Stimulated activated CD4-positive, alpha-beta T cell treated with anti-CD3 and anti-CD28 coated beads, TNF-alpha, amount 100 ng/mL, for 24 hours (primary cell): ENCODE data around the gene NINJ1.

Experiments used
- DNase-seq, 3 experiments: peaks; one replicate each; pipeline ENCODE4 v3.0.0-alpha.2; 2020; ENCODE audit warnings: low read depth in 3 of 3

Gene NINJ1, protein sequence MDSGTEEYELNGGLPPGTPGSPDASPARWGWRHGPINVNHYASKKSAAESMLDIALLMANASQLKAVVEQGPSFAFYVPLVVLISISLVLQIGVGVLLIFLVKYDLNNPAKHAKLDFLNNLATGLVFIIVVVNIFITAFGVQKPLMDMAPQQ

DNA sequence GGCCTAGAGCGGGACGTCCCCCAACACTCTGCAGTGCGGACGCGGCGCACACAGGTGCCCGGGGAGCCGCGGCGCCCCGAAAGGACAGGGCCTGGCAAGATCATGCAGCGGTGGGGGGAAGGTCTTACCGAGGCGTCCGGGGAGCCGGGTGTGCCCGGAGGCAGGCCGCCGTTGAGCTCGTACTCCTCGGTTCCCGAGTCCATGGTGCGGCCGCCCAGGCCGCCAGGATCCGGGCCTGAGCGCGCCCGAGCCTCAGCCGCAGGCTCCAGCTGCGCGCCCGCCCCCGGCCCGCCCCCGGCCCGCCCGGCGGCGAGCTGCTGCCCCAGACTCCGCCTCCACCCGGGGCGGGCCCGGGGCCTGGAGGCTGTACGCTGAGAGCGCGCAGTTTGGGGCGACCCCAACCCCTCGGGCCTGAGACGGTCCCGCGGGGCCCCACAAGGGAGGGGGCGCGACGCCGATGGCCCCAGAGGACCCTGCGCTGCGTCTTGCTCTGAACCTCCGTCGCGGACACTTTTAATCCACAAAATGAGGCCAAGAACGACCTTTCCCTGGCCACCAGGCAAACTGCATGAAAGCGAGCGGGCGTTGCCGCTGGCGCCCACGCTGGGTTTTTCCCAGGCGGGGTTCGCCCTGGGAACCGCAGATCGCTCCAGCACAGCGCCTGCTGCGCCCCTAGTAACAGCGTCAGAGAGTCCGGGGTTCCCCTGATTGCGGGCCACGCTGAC, at the start of gene NINJ1:
NINJ1 (minus strand) TSS at position 237 of the 725 bp plus-strand sequence; CDS start at position 203, 34 bp downstream.
- DNase-seq = peak; percentile 75 to 89 (median 77)

DNA sequence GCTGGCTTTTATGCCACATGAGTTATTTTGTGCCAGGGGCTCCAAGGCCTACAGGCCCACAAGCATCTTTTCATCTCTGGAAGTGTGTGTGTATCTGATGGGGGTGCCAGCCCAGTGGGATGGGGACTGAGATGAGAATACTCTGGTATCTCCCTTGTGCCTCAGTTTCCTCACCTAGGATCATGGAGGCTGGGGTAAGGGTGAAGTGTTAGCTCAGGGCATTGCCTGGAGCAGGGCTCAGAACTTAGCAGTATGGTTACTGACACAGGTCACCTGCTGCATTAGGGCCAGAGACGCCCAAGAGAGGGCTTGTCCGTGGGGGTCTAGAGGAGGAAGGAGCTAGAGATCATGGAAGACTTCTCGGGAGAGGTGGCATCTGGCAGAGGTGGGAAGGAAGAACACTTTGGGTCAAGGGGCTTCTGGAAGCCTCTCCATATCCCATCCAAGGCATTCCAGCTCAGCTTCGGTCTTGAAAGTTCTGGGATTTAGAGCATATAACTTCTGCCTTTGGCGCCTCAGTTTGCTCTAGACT, 49.1 kb upstream of the NINJ1 start:
- no peak for DNase-seq

DNA sequence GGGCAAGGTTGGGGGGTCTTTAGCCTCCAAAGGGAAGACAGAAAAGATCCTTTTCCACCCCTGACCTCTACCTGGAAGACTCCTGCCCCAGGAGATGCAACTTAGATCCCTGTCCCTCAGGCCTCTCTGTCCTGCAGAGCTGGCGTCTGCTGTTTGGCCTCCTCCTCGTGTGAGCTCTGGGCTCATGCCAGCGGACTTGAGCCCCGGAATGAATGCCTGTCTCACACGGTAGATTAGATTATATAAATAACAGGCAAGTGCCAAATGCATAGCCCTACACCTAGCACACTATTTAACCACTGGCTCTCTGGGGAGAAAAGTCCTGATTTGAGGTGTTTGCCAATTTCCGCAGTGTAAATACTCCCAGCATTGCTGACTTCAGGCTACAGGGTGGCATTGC, 48.5 kb upstream of the NINJ1 start:
- DNase-seq = no peak

DNA sequence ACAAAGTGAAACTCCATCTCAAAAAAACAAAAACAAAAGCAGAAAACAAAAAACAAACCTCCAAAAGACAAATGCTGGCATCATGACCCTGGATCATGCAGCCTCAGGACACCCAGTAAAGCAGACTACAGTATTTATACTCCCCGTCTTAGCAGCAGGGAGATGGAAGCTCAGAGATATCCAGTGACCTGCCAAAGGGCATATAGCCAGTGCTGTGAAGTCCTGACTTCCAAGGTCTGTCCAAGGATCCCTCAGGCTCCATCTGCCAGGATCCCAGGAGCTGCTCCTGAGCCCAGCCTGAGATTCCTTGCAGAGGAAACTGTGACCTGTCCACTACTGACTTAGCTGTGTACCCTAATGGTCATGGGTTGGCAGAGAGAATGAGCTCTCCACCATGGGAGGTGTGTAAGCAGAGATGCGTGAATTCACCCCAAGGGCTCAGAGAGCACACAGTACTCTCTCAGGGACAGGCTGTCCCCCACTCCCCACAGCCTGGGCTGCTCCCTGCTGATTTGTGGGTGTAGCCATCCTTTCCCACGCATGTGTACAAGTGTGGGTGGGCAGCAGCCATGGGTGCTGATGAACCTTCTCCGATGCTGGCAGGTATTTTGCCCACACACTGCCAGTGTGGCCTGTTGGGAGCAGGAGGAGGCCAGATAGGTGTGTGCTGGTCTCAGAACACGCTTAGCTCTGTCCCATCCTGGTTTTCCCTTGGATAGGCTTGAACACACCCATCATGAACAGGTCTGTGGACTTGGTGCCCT, 47.8 kb upstream of the NINJ1 start:
- no peak for DNase-seq

DNA sequence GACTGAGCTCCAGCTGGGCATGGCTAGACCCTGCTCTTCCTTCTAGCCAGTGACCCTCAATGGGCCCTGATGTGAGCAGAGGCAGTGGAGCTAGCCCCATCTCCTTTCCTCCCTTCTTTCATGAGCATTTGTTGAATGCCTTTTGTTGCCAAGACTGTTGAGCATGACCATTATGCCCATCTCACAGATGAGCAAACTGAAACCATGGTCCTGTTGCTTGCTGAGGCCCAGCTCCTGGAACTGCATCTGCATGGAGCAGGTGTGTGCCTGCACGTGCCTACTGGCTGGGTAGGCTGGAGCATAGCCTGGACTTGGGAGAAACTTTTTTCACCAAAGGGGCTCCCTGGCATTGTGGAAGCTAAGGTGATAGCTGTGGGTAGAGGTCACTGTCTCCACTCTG, 46.9 kb upstream of the NINJ1 start:
- DNase-seq = no peak

DNA sequence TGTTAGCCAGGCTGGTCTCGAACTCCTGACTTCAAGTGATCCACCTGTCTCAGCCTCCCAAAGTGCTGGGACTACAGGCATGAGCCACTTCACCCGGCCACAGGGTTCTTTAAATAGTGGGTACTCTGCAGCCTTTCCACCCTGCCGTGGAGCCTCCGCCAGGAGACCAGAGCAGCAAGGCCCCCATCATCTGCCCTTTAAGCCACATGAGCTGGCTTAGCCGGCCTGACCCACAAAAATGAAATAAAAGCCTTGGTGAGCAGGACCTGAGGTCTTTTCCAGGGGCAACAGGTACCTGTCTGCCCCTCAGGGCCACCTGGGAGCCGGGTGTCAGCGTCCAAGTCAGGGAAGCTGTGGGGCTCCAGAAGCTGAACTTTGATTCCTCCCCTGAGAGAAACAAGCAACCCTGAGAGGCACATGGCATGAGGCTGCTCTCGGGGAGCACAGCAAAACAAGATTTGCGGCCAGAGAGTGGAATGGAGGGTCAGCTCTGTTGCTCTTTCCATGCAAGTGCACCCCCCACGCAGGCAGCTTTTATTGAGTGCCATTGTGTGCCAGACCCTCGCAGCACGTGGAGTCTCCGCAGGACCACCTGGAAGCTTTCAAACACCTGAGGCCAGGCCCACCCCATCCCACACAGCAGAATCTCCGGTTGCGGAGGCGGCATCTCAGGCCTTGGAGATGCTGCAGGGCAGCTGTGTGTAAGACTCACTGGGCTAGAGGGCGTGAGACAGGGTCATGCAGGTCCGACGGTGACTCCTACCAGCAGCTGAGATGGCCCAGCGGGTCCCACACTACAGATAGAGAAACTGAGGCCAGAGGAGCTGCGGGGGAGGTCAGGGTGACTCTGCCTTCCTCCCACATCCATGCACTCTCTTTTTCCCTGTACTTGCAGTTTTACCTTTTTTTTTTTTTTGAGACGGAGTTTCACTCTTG, 45.1 kb upstream of the NINJ1 start:
- no peak for DNase-seq

DNA sequence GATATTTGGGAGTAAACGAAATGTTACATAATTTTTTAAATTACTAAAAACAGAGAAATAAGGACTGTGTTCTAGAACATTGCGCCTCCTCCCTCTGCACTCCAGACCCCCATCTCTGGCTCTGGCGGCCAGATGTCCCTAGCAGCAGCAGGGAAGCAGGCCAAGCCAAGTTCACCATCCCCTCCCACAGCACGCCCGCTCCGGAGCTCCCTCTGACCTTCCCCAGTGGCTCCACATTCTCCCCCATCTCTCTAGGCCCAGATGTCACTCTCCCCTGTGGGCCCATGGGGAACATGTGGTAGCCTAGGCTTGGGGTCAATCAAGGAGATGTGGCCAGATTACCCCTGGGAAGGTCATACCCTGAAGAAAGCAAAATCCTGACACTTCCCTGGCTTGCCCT, 43.6 kb upstream of the NINJ1 start:
- no peak for DNase-seq

DNA sequence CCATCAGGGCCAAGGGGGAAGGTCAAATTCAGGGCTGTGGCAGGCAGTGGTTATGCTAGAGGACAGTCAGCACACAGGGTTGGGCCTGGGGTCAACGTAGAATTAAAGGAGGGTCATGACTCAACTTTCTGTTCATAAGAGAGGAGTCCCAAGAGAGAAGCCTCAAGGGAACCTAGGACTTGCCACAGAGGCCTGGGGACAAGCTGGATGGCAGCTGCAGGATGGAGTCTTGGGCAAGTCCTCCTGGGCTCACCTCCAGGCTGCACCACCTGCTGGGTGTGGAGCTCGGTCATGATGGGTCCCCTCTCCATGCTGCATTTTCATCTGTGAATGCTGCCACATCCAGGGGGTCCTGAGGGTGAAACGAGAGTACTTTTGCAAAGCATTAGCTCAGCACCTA, 40.9 kb upstream of the NINJ1 start:
- DNase-seq = no peak

DNA sequence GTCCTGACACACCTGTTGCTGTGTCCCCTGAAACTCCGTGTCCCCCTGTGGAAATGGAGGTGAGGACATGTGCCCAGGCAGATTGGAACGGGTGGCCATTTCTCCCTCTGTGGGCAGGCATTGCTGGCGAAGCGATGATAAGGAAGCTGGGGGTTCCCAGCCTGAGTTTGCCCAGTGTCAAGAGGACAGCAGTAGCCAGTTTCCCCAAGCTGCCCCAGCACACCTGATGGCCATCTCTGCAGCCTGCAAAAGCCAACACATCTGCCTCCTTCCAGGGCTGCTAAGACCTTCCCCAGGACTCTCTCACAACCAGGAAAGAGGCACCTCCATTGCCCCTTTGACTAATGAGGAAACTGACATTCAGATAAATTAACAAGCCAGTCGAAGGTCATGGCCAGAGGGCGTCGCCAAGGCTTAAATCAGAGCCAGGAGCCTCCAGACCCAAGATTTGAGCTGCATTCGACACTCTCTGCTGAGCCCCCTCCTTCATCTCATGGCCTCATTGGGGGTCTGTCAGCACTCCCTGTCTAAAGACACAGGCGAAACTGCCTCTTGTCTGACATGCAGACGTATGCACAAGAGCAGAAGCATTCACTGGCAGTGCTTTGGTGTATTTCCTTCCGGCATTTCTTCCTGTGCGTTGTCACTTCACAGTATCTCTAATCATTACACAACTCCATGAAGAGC, 39.5 kb upstream of the NINJ1 start:
- no peak for DNase-seq

DNA sequence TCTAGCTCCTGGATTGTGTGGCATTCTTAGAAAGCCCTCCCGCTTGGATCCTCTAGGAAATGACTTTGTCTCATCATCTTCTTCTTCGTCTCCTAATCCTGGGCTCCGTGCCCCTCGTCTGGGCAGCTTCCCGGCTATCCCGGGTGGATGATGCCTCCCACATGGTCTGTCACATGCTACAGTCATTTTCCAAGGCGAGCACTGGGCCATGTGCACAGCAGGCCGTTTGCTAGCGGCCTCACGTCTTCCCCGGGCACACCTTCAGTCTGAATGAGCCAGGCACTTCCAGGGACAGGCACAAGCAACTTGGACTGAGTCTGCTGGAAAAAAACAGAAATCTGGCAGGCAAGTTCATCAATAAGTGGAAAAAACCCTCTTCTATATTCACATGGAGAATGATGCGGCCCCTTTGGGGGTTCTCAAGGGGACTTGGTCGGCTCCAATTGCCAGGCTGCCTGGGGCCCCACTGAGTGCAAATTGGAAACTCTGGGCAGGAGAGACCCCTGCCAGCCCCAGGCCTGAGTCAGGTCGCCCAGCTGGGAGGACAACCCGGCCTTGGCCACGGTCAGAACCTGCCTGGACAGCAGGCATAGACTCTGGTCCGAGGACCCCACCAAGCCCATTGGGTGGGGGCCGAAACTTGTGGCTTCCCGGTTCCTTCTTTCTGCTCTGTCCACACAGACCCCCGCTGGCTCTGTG, 38.8 kb upstream of the NINJ1 start:
- DNase-seq = no peak

DNA sequence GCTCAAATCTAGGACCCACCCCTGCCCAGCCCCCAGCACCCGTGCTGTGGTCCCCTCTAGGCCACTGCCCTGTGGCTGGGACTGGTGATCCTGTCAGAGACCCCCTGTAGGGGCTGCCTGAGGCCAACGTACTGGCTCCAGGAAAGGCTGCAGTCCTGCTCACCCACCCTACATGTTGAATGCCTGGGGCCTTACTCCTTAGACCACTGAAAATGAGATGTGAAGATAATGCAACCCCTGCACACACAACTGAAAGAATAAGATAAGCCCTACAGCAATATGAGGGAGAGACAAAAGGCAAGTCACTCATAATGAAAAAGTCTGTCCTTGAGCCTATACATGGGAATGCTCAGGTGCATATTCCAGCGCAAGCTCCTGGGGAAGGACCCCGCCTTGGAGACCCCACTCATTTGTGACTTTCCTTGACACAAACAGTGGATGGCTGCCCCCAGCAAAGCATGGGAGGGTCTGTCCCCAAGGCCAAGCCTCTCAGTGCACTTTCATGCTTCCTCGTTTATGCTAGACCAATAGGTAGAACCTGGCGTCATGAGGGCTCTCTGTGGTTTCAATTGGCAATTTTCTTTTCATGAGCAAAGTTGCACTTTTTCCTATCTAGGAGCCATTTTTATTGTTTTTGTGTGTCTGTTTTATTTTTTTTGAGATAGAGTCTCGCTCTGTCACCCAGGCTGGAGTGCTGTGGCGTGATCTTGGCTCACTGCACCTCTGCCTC, 37.4 kb upstream of the NINJ1 start:
- no peak for DNase-seq

DNA sequence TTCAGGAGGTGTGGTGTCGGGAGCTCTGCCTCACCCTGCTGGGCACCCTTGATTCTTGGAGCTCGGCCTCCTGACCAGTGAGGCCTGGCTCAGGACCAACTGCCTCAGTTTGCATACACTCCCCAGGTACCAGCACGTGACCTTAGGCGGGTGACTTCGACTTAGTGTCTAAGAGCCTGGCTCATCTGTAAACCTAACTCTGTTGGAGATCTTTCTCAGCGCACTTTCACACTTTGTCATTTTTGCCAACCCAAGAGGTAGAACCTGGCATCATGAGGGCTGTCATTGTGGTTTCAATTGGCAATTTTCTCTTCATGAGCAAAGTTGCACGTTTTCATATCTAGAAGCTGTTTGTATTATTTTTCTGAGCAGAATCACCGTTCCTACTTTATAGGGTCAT, 36.5 kb upstream of the NINJ1 start:
- DNase-seq = no peak

DNA sequence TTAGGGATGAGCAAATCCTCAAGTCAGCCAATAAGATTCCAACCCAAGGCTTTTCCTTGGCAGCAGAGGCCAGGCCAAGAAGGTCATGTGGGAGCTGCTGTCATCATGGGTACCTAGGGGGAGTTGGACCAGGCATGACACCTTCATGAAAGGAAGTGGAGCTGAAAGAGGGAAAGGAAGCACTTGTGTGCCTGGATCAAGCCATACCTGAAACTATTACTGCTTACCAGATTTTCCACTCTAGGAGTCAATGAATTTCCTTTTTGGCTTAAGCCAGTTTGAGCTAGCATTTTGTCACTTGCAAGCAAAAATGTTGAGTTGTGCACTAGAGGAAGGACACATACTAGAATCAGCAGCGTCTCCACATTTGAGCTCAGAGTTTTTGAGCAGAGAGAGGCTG, 35.4 kb upstream of the NINJ1 start:
- DNase-seq = no peak

DNA sequence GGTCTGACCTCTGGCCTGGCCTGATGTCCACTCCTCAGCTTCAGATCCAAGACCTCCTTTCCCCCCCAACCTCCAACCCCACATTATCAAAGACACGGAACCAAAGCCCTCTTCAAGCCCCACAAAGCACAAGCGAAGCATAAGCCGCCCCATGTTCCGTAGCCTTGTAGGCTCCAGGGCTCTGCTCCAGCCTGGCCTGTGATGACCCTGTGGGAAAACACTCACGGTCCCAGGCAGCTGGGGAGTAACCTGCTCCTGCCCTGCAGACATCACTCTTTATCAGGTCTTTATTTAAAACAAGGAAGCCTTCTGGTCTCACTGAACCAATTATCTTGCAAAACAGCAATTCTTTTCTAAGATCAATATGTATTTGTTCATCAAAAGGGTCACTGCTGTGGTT, 34.5 kb upstream of the NINJ1 start:
- DNase-seq = no peak

DNA sequence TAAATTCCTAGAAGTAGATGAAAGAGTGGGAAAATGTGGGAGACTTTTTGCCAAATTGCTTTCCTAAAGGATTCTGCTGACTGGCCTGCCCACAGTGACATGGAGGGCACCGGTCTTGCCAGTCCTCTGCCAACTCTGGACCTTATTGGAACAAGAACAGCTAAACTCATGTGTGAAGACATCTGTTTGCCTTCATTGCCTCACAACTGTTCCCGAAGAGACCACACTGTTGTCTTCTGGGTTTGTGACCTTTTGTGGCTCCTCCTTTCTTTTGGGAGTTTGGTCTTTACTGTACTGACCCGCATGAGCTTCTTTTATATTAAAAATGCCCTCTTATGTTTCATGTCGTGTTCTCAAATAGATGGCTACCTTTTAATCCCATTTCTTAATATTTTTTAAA, 33.8 kb upstream of the NINJ1 start:
- DNase-seq = no peak

DNA sequence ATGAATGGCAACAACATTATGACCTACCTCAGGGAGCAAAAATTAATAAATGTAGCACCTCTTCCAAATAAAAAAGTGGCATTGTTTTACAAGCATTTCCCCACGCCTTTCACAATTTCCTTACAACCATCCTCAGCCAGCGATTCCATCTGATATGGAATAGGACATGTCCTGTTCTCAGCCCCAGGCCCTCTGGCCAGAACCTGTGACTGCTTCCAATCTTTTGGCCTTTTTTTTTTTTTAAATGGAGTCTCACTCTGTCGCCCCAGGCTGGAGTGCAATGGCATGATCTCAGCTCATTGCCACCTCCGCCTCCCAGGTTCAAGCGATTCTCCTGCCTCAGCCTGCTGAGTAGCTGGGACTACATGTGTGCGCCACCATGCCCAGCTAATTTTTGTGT, 33.1 kb upstream of the NINJ1 start:
- no peak for DNase-seq

DNA sequence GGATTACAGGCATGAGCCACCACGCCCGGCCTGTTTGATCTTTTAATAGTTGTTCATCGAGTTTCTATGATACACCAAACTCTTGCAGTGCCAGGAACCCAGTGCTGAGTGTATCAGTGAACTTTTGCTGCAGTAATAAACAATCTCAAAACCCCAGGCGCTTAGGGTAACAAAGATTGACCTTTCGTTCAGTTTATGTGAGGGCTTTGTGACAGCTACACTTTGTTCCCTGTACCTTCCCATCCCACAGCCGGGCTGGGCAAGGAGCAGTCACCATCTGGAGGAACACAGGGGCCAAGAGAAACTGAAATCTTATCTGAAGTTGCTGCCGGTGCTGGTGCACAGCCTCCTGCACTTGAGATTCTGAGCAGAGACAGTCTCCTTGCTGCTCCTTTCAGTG, 32.6 kb upstream of the NINJ1 start:
- DNase-seq = no peak

DNA sequence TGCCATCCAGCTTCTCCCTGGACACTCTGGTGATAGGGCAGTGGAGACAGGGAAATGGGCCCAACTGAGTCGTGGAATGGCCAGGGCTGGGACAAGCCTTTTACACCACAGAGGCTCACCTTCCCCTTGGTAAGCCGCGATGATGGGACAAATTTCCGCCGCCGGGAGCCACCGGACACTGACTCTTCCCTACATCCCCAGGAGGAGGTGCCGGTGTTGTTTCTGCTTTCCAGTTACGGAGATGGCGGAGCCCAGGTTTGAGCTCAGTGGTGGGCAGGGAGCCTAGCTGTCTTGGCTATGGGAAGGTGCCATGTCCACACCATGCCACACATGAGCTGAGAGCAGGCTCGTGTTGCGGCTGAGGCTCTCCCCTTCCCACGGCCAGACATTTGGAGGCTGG, 30.0 kb upstream of the NINJ1 start:
- DNase-seq = no peak

DNA sequence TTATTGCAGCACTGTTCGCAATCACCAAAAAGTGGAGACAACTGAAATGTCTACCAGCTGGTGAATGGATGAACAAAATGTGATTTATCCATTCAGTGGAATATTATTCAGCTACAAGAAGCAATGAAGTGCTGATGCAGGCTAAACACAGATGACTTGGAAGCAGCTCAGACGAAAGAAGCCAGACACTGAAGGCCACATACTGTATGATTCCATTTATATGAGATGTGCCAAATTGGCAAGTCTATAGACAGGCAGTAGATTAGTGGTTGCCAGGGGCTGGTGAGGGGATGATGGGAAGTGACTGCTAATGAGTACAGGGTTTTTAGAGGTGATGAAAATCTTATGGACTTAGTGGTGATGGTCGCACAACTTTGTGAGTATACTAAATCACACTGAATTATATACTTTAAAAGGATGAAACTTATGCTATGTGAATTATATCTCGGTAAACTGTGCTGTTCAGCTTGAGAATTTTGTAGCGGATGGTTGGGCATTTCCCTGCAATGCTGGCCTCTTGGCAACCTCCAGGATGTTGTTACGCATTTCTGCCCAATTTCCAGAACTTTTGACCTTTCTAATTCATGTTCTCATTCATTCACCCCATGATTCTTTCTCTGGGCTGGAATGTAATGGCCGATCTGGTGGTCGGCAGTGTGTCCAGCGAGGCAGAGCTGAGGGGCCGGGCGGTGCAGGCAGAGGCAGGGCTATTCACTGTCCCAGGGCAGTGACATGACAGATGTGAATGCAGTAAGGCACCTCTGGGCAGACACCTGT, 27.9 kb upstream of the NINJ1 start:
- DNase-seq = no peak
